SK-N-SH treated with all-trans-retinoic acid at 6 μM for 48 hours (cell line): ENCODE measurements around the gene SELENOW.

Experiments used
- ARNTL ChIP-seq: fragments of 450-650 bp; formaldehyde crosslinking; IDR thresholded peaks from 2 replicates; pipeline ENCODE4 v1.5.0; 2020; ENCODE audit warnings: low read depth, mild to moderate bottlenecking, moderate library complexity, borderline replicate concordance
- BACH2 ChIP-seq: fragments of 250-450 bp; sonication (Bioruptor Pico); IDR thresholded peaks from 2 replicates; pipeline ENCODE4 v1.9.0; 2021; ENCODE audit warnings: mild to moderate bottlenecking, borderline replicate concordance
- ESRRG ChIP-seq: fragments of 250-450 bp; sonication (Bioruptor Pico); IDR thresholded peaks from 2 replicates; pipeline ENCODE4 v1.6.1; 2021; ENCODE audit warnings: mild to moderate bottlenecking
- ISL1 ChIP-seq: fragments of 250-450 bp; sonication (Bioruptor Pico); IDR thresholded peaks from 2 replicates; pipeline ENCODE4 v2.1.2; 2022; ENCODE audit warnings: mild to moderate bottlenecking, moderate library complexity
- OSR1 ChIP-seq: fragments of 250-450 bp; sonication (Bioruptor Pico); IDR thresholded peaks from 2 replicates; pipeline ENCODE4 v1.8.0; 2022; ENCODE audit warnings: moderate library complexity, mild to moderate bottlenecking, inconsistent platforms
- PATZ1 ChIP-seq: fragments of 250-450 bp; sonication (Bioruptor Pico); IDR thresholded peaks from 2 replicates; pipeline ENCODE4 v1.8.0; 2020; ENCODE audit warnings: mild to moderate bottlenecking, moderate library complexity, borderline replicate concordance
- PPARA ChIP-seq: fragments of 250-450 bp; sonication (Bioruptor Pico); IDR thresholded peaks from 2 replicates; pipeline ENCODE4 v1.5.0; 2020; ENCODE audit warnings: mild to moderate bottlenecking, borderline replicate concordance
- ZFP3 ChIP-seq: fragments of 250-450 bp; sonication (Bioruptor Pico); IDR thresholded peaks from 2 replicates; pipeline ENCODE4 v1.5.0; 2020; ENCODE audit warnings: mild to moderate bottlenecking, moderate library complexity
- ZFP30 ChIP-seq: fragments of 450-650 bp; formaldehyde crosslinking; IDR thresholded peaks from 2 replicates; pipeline ENCODE4 v1.5.0; 2022; ENCODE audit warnings: mild to moderate bottlenecking, moderate library complexity

DNA sequence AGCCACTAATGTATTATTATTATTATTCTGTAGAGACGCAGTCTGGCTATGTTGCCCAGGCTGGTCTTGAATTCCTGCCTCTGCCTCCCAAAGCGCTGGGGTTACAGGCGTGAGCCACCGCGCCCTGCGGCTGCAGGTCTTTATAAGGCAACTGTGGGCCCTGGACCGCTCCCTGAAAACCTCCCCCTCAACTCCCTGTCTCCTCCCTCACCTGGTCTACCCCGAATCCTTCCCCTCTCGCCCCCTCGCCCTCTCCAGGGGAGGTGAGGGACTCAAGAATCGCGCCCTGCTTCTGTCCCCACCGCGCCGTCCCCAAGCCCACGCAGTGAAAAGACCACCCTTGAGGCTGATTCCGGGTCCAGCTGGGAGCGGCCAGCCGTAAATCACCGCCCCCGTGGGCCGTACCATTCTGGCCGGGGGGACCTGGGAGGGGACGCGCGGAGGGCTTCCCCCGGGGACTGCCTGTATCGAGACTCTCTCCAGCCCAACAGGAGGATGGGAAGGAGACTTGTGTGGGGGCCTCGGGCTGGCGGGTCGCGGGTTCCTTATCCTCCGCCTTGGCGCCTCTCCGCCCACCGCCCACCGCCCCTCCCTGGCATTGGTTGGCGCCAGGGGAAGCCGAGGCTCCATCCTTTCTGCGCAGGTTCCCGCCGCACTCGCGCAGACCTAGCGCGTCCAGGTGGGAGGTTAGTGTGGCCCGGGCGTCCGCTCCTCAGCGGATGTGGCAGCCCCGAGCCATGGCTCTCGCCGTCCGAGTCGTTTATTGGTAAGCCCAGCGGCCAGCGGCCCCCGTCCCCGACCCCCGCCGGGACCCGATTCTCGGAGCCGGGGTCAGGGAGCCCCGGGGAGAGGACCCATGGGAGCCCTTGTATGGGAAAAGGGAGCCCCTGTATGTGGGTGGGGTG, at the start of gene SELENOW:
- no peak for TF ChIP-seq ZFP3
- TF ChIP-seq BACH2 (CRISPR knock-in tag), result no peak
- no peak for TF ChIP-seq PPARA (CRISPR knock-in tag)
- TF ChIP-seq ESRRG, result no peak
- no peak for TF ChIP-seq ZFP30 (CRISPR knock-in tag)
- no peak for TF ChIP-seq PATZ1 (CRISPR knock-in tag)
- no peak for TF ChIP-seq ARNTL (CRISPR knock-in tag)
- no peak for TF ChIP-seq OSR1 (CRISPR knock-in tag)
- no peak for TF ChIP-seq ISL1
